Hepatic stellate cell (primary cell): Measurements from ENCODE around the gene ZNF526.
A peak's percentile ranks its signal among the peaks of the same experiment; 100 is the strongest.
"Not testable (repeated sequence)": the region's sequence is repeated elsewhere in the genome, so short reads cannot be mapped to it uniquely, and the experiment has no call there.

ENCODE experiments used
- DNase-seq: peaks from one replicate; pipeline ENCODE4 v3.0.0; 2011; ENCODE audit warnings: low spot score

Gene ZNF526

GRCh38 chr19:42266105-42266504 is 46.0 kb downstream of the ZNF526 start:
- not testable (repeated sequence) for DNase-seq

DNA sequence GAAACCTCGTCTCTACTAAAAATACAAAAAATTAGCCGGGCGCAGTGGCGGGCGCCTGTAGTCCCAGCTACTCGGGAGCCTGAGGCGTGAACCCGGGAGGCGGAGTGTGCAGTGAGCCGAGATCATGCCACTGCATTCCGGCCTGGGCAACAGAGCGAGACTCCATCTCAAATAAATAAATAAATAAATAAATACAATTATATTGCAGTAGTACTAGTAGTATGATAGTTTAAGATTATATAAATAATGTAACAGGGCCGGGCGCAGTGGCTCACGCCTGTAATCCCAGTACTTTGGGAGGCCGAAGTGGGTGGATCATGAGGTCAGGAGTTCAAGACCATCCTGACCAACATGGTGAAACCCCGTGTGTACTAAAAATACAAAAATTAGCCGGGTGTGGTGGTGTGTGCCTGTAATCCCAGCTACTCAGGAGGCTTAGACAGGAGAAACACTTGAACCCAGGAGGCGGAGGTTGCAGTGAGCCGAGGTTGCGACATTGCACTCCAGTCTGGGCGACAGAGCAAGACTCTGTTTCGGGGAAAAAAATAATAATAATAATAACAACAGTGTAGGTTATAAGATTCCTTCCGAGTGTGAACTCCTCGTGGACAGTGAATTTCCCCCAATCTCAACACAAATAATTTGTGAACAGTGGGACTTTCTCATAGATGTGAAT is 47.0 kb downstream of the ZNF526 start:
- not testable (repeated sequence) for DNase-seq

DNA sequence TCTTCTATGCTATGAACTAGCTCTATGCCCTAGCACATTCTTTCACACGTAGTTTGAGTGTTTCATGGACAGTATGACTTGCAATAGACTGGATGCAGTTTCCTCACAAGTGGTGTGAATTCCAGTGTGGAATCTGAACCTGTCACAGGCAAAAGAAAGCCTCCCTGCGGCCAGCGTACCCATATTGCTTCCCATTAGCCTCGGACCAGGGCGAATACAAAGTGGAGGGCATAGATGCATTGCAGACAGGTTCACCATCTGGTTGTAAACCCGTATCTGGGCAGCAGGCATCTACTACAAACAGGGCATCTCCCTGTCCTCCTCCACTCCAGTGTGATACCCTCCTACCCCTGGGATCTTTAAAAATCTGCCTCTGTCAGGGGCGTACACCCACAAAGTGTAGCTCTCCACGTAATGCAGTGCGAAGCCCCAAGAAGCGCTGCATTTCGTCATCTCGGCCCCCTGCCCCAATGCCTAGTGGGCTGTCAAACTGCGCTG is 47.6 kb downstream of the ZNF526 start:
- DNase-seq: no peak

- peak; percentile 96 for DNase-seq
Measured at GRCh38 chr19:42268142-42268703, 48.1 kb downstream of the ZNF526 start.

GRCh38 chr19:42268704-42269477 is 48.8 kb downstream of the ZNF526 start, which contains the start of gene CIC:
TSS of gene CIC (plus strand) at chr19:42269252. CDS start at chr19:42271784, 2,532 bp downstream.
- DNase-seq: peak; percentile 98

GRCh38 chr19:42269478-42270345 is 49.6 kb downstream of the ZNF526 start:
- DNase-seq: no peak

GRCh38 chr19:42270346-42271044 is 50.4 kb downstream of the ZNF526 start:
- DNase-seq: peak; percentile 83

- DNase-seq: no peak
Measured at GRCh38 chr19:42271045-42271419, 50.9 kb downstream of the ZNF526 start.

DNA sequence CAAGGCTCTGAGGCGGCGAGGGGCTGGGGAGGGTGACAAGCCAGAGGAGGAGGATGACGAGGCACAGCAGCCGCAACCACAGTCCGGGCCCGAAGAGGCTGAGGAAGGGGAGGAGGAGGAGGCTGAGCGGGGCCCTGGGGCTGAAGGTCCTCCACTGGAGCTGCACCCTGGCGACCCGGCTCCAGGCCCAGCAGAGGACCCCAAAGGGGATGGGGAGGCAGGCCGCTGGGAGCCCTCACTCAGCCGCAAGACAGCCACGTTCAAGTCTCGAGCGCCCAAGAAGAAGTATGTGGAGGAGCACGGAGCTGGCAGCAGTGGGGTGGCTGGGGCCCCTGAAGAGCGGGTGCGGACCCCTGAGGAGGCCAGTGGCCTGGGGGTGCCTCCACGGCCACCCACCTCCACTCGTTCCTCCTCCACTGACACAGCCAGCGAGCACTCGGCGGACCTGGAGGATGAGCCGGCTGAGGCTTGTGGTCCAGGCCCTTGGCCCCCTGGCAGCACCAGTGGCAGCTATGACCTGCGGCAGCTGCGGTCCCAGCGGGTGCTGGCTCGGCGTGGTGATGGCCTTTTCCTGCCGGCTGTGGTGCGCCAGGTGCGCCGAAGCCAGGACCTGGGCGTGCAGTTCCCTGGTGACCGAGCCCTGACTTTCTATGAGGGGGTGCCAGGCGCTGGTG is 51.9 kb downstream of the ZNF526 start:
- no peak for DNase-seq

GRCh38 chr19:42272535-42272897 is 52.4 kb downstream of the ZNF526 start:
- DNase-seq: no peak

DNA sequence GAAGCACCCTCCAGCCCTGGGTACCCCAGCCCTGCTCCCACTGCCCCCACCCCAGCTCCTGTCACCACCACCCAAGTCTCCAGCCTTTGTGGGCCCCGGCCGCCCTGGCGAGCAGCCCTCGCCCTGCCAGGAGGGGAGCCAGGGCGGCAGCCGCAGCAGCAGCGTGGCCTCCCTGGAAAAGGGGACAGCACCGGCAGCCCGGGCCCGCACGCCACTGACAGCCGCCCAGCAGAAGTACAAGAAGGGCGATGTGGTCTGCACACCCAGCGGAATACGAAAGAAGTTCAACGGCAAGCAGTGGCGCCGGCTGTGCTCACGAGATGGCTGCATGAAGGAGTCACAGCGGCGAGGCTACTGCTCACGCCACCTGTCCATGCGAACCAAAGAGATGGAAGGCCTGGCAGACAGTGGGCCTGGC is 52.9 kb downstream of the ZNF526 start:
- no peak for DNase-seq

- no peak for DNase-seq
Measured at GRCh38 chr19:42273407-42274064, 53.4 kb downstream of the ZNF526 start.

DNA sequence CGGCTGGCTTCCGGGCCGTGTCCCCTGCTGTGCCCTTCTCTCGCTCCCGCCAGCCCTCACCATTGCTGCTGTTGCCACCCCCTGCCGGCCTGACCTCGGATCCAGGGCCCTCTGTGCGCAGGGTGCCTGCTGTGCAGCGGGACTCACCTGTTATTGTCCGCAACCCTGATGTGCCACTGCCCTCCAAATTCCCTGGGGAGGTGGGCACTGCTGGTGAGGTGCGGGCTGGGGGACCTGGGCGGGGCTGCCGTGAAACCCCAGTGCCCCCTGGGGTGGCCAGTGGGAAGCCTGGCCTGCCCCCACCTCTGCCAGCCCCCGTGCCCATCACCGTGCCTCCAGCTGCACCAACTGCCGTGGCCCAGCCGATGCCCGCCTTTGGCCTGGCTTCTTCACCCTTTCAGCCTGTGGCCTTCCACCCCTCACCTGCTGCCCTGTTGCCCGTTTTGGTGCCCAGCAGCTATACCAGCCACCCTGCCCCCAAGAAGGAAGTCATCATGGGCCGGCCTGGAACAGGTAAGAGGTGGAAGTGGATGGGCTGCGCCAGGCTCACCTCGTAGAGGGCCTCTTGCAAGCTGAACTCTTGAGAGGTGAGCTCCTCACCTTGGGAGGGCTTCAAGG is 54.1 kb downstream of the ZNF526 start:
- no peak for DNase-seq

DNA sequence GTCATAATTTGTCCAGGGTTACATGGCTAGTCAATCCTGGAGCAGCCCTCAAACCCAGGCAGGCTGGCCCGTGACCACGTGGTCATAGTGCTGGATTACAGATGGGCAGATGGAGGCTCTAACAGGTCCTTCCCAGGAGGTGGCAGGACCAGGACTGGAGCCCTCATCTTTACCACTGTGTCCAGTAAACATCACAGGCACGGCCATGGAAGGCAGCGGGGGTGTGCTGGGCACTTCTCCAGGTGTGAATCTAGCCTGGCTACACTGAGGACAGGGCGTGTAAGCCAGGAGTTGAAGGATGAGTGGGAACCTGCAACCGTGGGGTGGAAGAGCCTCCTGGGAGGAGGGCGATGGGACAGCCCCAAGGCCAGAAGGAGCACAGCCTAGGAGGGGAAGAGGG is 55.0 kb downstream of the ZNF526 start:
- DNase-seq: no peak

- DNase-seq: no peak
Measured at GRCh38 chr19:42275517-42275916, 55.4 kb downstream of the ZNF526 start.

DNA sequence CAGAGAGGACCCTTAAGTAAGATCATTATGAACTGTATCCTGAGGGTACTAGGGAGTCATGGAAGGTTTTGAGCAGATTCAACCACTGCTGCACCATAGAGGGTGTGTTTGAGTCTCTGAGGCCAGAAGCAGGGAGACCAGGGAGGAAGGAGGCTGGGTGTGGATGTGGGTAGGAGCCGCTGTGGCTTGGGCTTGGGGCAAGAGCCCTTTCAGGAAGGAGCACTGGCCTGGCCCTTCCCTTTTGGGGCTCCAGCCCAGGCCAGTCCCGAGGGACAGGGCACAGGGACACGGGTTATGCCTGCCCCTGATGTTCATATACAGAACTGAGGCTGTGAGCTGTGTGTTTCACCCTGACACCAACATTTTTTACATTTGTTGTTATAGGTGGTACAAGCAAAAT is 56.2 kb downstream of the ZNF526 start:
- no peak for DNase-seq

DNA sequence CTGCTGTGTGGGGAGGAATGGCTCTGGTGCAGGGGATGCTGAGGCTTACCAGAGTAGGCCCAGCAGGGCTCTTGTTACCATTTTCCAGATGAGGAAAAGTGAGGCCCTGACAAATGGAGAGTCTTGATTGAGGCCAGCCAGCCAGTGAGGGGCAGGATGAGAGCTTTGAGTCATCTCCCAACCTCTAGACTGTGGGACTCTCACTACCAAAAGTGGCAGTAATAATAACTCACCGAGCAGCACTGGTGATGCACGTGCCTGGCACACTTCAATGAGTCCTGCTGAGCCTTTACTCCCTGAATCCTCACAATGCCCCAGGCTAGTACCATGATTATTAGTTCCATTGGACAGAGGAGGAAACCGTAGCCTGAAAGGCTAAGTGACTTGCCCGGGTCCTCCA is 56.7 kb downstream of the ZNF526 start:
- DNase-seq: no peak
